ENCODE measurements around the gene MAGT1.
"Not testable (repeated sequence)": the region's sequence is repeated elsewhere in the genome, so short reads cannot be mapped to it uniquely, and the experiment has no call there.

The MAGT1 gene

GRCh38 chrX:77925764-77926163 lies 30.5 kb upstream of the MAGT1 start:
- no peak for TF ChIP-seq CTCF (IDR thresholded peaks at IDR 0.05; ENCODE audit: low read depth, low read length, missing control alignments)
- in situ Hi-C loops (cut with HindIII; ENCODE audit: low sequenced_read_pairs), result no loop called here
- no peak overlapping the region for H3K4me3 ChIP-seq (ENCODE audit: low read depth, low read length)
- DNase-seq (ENCODE audit: low read depth), result no peak

GRCh38 chrX:77924320-77924859 lies 29.2 kb upstream of the MAGT1 start:
- H3K4me3 ChIP-seq (ENCODE audit: low read depth, low read length), result no peak overlapping the region
- in situ Hi-C loops (cut with HindIII; ENCODE audit: low sequenced_read_pairs), result no loop called here

GRCh38 chrX:77922787-77923186 lies 27.6 kb upstream of the MAGT1 start:
- no peak overlapping the region for H3K4me3 ChIP-seq (ENCODE audit: low read depth, low read length)
- in situ Hi-C loops (cut with HindIII; ENCODE audit: low sequenced_read_pairs), result no loop called here
- no peak for TF ChIP-seq CTCF (IDR thresholded peaks at IDR 0.05; ENCODE audit: low read depth, low read length, missing control alignments)
- no peak for DNase-seq (ENCODE audit: low read depth)

More at GRCh38 chrX:77924320-77924859, 29.2 kb upstream of the MAGT1 start:
- no peak for DNase-seq (ENCODE audit: low read depth)
- no peak for TF ChIP-seq CTCF (IDR thresholded peaks at IDR 0.05; ENCODE audit: low read depth, low read length, missing control alignments)

- DNase-seq (ENCODE audit: low read depth); in situ Hi-C loops (cut with HindIII; ENCODE audit: low sequenced_read_pairs); H3K4me3 ChIP-seq (ENCODE audit: low read depth, low read length): not testable (repeated sequence)
These were observed 24.1 kb upstream of the MAGT1 start for GRCh38 chrX:77919370-77919769.

GRCh38 chrX:77918568-77918967 lies 23.3 kb upstream of the MAGT1 start:
- TF ChIP-seq CTCF (IDR thresholded peaks at IDR 0.05; ENCODE audit: low read depth, low read length, missing control alignments), result no peak
- in situ Hi-C loops (cut with HindIII; ENCODE audit: low sequenced_read_pairs), result no loop called here
- H3K4me3 ChIP-seq (ENCODE audit: low read depth, low read length), result no peak overlapping the region
- no peak for DNase-seq (ENCODE audit: low read depth)

GRCh38 chrX:77917294-77917933 lies 22.2 kb upstream of the MAGT1 start:
- no peak for DNase-seq (ENCODE audit: low read depth)
- in situ Hi-C loops (cut with HindIII; ENCODE audit: low sequenced_read_pairs), result no loop called here
- no peak for TF ChIP-seq CTCF (IDR thresholded peaks at IDR 0.05; ENCODE audit: low read depth, low read length, missing control alignments)
- no peak overlapping the region for H3K4me3 ChIP-seq (ENCODE audit: low read depth, low read length)

- TF ChIP-seq CTCF (IDR thresholded peaks at IDR 0.05; ENCODE audit: low read depth, low read length, missing control alignments), result peak; percentile 47
- in situ Hi-C loops (cut with HindIII; ENCODE audit: low sequenced_read_pairs), result no loop called here
- H3K4me3 ChIP-seq (ENCODE audit: low read depth, low read length), result peak within 1 kb of the TSS; percentile 54
- DNase-seq (ENCODE audit: low read depth), result peak; percentile 54
These were observed 15.0 kb upstream of the MAGT1 start, which contains the start of gene ATP7A for GRCh38 chrX:77910108-77910840. Gene ATP7A, plus strand, starts transcription at chrX:77910693. Its CDS starts 60,949 bp downstream, at chrX:77971642.
